Stomach (tissue), 4 donors: ENCODE data around the gene DNER.

Experiments used
- CTCF ChIP-seq, 7 experiments: fragments of 450-650 bp in 4 of 7; fragments of 200-600 bp in 3 of 7; sonication (generic) in 3 of 7; IDR thresholded peaks; one replicate each; pipeline ENCODE4 v1.5.1; 2016 to 2019; ENCODE audit warnings: antibody characterized with exemption in 7 of 7, control low read depth in 2 of 7, mild to moderate bottlenecking in 1 of 7
- POLR2A ChIP-seq, 4 donors: fragments of 450-650 bp; IDR thresholded peaks; one replicate each; pipeline ENCODE4 v1.6.1; 2016; ENCODE audit warnings: antibody characterized with exemption in 4 of 4, control low read depth in 2 of 4, mild to moderate bottlenecking in 1 of 4, moderate library complexity in 1 of 4
- POLR2AphosphoS5 ChIP-seq, 3 donors: sonication (generic); formaldehyde crosslinking; IDR thresholded peaks; one replicate each; pipeline ENCODE4 v1.6.1; 2016; ENCODE audit warnings: antibody characterized with exemption in 3 of 3

- TF ChIP-seq CTCF (IDR thresholded peaks at IDR 0.05) = no peak
- TF ChIP-seq POLR2A (IDR thresholded peaks at IDR 0.05) = no peak
- no peak for TF ChIP-seq POLR2AphosphoS5 (IDR thresholded peaks at IDR 0.05)
Observed at GRCh38 chr2:229501051-229501794, 213.1 kb downstream of the DNER start.
